Osteocyte (in vitro differentiated cells): ENCODE results near the gene BCO1. TPM values are rescaled to one million over a fixed set of nuclear protein-coding genes. Genes with fewer than 3 reads are reported as not detected.
A peak's percentile ranks its signal among the peaks of the same experiment; 100 is the strongest.

Experiments used
- DNase-seq: peaks from one replicate; pipeline ENCODE4 v3.0.0; 2021; ENCODE audit warnings: mixed read lengths; ENCODE audit not compliant: unreplicated experiment; ENCODE audit errors: extremely low spot score
- H3K27ac Mint-ChIP-seq: one replicate; pipeline ENCODE4 v1.8.0; 2021; ENCODE audit warnings: mild to moderate bottlenecking, mixed read lengths; ENCODE audit not compliant: unreplicated experiment
- H3K27me3 Mint-ChIP-seq: one replicate; pipeline ENCODE4 v1.8.0; 2021; ENCODE audit warnings: mixed read lengths; ENCODE audit not compliant: unreplicated experiment
- H3K36me3 Mint-ChIP-seq: one replicate; pipeline ENCODE4 v1.8.0; 2021; ENCODE audit warnings: mixed read lengths; ENCODE audit not compliant: unreplicated experiment
- H3K4me1 Mint-ChIP-seq: one replicate; pipeline ENCODE4 v1.8.0; 2021; ENCODE audit warnings: mixed read lengths; ENCODE audit not compliant: unreplicated experiment
- H3K4me3 Mint-ChIP-seq: one replicate; pipeline ENCODE4 v1.8.0; 2021; ENCODE audit warnings: mild to moderate bottlenecking, moderate library complexity, mixed read lengths; ENCODE audit not compliant: unreplicated experiment
- H3K9me3 Mint-ChIP-seq: one replicate; pipeline ENCODE4 v1.8.0; 2021; ENCODE audit warnings: mixed read lengths; ENCODE audit not compliant: unreplicated experiment
- total RNA-seq: library from RNA; stranded (reverse); gene quantifications from 2 replicates; pipeline ENCODE4 v1.2.1, GENCODE V29; 2021
- TF ChIP-seq, protein P1 (sequence below): fragments of 200-600 bp; sonication (generic); IDR thresholded peaks from 2 replicates; pipeline ENCODE4 v1.5.0; 2021; ENCODE audit warnings: antibody characterized with exemption, mild to moderate bottlenecking, moderate library complexity

BCO1 gene
- total RNA-seq, 1 donor from 2014 or later = not detected

DNA sequence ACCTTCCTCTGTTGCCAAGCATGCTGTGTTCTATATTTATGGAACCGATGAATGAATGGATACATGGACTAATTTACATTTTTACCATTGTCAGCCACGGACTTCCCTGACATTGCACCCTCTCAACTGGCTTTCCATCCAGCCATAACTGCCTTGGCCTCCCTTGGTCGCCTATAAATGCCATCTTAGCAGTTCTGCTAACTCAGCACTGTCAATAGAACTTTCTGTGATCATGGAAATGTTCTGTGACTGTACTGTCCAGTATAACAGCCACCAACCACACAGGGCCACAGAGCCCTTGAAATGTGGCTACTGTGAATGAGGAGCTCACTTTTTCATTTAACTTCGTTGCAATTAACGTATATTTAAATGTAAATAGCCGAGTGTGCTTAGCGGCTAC, 8.7 kb upstream of the BCO1 start:
- no peaks in the 10 kb centered on the region for H3K36me3 Mint-ChIP-seq
- H3K4me3 Mint-ChIP-seq = no peak overlapping the region
- no peak for DNase-seq
- no peaks in the 10 kb centered on the region for H3K4me1 Mint-ChIP-seq
- no peak overlapping the region for H3K27ac Mint-ChIP-seq
- H3K9me3 Mint-ChIP-seq = no peaks in the 10 kb centered on the region
- peaks cover 42% of the 10 kb centered on the region for H3K27me3 Mint-ChIP-seq
- TF ChIP-seq, protein P1, sequence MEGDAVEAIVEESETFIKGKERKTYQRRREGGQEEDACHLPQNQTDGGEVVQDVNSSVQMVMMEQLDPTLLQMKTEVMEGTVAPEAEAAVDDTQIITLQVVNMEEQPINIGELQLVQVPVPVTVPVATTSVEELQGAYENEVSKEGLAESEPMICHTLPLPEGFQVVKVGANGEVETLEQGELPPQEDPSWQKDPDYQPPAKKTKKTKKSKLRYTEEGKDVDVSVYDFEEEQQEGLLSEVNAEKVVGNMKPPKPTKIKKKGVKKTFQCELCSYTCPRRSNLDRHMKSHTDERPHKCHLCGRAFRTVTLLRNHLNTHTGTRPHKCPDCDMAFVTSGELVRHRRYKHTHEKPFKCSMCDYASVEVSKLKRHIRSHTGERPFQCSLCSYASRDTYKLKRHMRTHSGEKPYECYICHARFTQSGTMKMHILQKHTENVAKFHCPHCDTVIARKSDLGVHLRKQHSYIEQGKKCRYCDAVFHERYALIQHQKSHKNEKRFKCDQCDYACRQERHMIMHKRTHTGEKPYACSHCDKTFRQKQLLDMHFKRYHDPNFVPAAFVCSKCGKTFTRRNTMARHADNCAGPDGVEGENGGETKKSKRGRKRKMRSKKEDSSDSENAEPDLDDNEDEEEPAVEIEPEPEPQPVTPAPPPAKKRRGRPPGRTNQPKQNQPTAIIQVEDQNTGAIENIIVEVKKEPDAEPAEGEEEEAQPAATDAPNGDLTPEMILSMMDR = no peak

- no peaks in the 10 kb centered on the region for H3K36me3 Mint-ChIP-seq
- peaks cover 35% of the 10 kb centered on the region for H3K27me3 Mint-ChIP-seq
- TF ChIP-seq, protein P1 = no peak
- no peaks in the 10 kb centered on the region for H3K4me1 Mint-ChIP-seq
- no peak for DNase-seq
- H3K27ac Mint-ChIP-seq = no peak overlapping the region
- no peaks in the 10 kb centered on the region for H3K9me3 Mint-ChIP-seq
- H3K4me3 Mint-ChIP-seq = no peak overlapping the region
Observed at GRCh38 chr16:81231014-81231413, 7.5 kb upstream of the BCO1 start.

GRCh38 chr16:81232740-81233367, 5.6 kb upstream of the BCO1 start:
- no peak overlapping the region for H3K4me3 Mint-ChIP-seq
- DNase-seq = no peak
- no peaks in the 10 kb centered on the region for H3K36me3 Mint-ChIP-seq
- TF ChIP-seq, protein P1 = no peak
- peaks cover 31% of the 10 kb centered on the region for H3K27me3 Mint-ChIP-seq
- peaks cover 2% of the 10 kb centered on the region for H3K4me1 Mint-ChIP-seq
- H3K27ac Mint-ChIP-seq = no peak overlapping the region
- H3K9me3 Mint-ChIP-seq = no peaks in the 10 kb centered on the region

GRCh38 chr16:81237282-81237681, 1.2 kb upstream of the BCO1 start:
- Mint-ChIP-seq H3K4me1 (peaks cover 13% of the 10 kb centered on the region), H3K9me3 (no peaks in the 10 kb centered on the region), H3K27me3 (peaks cover 4% of the 10 kb centered on the region), H3K27ac (no peak overlapping the region), H3K4me3 (no peak overlapping the region), H3K36me3 (no peaks in the 10 kb centered on the region)
- TF ChIP-seq, protein P1 = no peak
- no peak for DNase-seq

- DNase-seq = no peak
- H3K27ac Mint-ChIP-seq = peak overlapping the region; percentile 38
- peaks cover 13% of the 10 kb centered on the region for H3K4me1 Mint-ChIP-seq
- H3K4me3 Mint-ChIP-seq = peak overlapping the region; percentile 66
- H3K9me3 Mint-ChIP-seq = no peaks in the 10 kb centered on the region
- TF ChIP-seq, protein P1 = no peak
- no peaks in the 10 kb centered on the region for H3K36me3 Mint-ChIP-seq
- H3K27me3 Mint-ChIP-seq = peaks cover 6% of the 10 kb centered on the region
Observed at GRCh38 chr16:81237942-81238295, 570 bp upstream of the BCO1 start.
